ENCODE measurements around the gene GPD2.

GPD2 gene

GRCh38 chr2:156435718-156436496 lies at the start of gene GPD2:
GPD2 (plus strand) TSS chr2:156436379; CDS start chr2:156476106, 39,727 bp downstream.
- no peak for FAIRE-seq

GRCh38 chr2:156394033-156394741 lies 42.0 kb upstream of the GPD2 start:
- FAIRE-seq: no peak

DNA sequence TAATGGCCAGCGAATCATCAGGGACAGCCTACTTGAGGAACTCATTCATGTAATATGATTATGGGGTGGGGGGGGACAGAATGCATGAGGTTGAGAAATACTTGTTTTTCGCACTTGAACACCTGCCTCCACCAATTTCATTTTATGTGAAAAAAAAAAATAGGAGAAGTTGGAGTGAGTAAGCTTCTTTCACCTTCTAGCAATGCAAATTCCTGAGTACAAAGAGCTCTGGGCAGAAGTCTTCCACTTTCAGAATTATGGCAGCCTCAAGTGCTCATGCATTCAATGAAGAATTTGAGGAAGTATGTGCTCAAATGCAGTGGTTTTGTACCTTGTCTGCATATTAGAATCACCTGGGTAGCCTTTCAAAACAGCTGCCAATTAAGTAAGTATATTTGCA lies 40.1 kb upstream of the GPD2 start:
- FAIRE-seq: no peak

- no peak for FAIRE-seq
Measured at GRCh38 chr2:156397229-156397628, 39.0 kb upstream of the GPD2 start.

DNA sequence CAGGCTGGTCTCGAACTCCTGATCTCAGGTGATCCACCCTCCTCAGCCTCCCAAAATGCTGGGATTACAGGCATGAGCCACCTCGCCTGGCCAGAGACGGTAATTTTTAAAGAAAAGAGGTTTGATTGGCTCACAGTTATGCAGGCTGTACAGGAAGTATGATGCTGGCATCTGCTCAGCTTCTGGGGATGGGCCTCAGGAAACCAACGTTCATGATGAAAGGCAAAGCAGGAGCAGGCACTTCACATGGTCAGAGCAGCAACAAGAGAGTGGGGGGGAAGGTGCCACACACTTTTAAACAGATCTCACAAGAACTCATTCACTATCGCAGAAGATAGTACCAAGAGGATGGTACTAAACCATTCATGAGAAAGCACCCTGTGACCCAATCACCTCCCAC lies 38.0 kb upstream of the GPD2 start:
- no peak for FAIRE-seq

DNA sequence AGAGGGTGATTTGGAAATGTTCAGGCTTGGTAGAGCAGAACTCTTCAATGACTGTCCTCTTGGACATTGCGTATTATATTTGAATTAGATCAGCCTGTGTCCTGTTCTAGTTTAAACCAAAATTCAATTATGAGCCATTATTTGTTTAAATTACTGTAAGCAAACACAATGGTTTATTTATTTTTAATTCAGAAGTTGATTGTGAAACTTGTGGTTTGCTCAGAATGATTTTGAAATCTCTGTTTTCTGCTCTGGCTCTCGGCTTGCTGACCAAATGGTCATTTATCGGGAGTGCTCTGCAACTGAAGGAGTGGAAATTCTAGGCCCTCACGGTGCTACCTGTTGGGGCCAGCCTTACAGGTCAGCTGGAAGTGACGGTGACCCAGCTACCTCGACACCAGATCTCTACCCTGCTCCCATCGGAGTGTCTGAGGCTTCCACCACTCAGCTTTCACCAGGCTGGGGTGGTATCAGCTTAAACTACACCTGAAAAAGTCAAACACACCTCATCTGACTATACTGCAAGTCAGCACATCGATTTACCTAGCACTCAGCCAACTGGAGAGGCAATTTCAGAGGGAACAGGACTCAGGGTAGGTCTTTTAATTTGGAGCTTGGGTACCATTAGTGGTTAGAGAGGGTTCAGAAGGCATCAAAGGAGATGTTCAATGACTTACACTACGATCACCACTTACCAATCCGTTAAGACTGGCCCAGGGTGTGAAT lies 36.8 kb upstream of the GPD2 start:
- no peak for FAIRE-seq

DNA sequence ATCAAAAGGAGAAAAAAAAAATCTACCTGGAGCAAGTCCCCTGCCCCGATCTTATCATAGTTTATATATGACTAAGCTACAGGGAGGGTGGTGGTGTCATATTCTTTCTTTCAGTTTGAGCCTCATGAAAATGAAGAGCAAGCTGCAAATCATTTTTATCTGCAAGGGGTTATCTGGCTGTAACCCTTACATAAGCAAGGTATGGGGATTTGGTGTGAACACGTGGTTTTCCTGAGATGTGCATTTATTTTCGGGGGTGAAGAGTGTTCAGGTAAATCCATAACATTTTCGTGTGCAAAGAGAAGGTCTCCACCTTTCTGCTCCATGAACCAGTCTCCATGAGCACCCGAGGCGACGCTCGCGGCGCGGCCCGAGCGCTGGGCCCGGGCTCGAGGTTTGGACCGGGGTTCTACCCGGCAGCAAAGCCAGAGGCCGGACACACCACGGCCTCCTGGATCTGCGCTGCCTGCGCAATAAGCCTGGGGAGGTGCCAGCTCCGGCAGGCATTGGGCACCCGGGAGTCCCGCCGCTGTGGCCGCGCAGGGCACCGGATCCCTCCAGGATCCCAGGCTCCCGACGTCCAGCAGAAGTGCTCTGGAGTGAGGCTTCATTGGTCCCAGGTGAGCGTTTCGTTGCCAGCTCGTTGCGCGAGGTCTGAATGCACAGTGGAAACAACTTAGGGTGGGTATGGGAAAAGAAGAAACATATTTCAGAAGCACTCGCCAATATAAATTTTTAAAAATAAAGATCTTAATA lies 36.1 kb upstream of the GPD2 start:
- FAIRE-seq: no peak

GRCh38 chr2:156400706-156401678 lies 35.2 kb upstream of the GPD2 start:
- FAIRE-seq: peak; percentile 81

- FAIRE-seq: no peak
Measured at GRCh38 chr2:156401861-156402260, 34.3 kb upstream of the GPD2 start.

DNA sequence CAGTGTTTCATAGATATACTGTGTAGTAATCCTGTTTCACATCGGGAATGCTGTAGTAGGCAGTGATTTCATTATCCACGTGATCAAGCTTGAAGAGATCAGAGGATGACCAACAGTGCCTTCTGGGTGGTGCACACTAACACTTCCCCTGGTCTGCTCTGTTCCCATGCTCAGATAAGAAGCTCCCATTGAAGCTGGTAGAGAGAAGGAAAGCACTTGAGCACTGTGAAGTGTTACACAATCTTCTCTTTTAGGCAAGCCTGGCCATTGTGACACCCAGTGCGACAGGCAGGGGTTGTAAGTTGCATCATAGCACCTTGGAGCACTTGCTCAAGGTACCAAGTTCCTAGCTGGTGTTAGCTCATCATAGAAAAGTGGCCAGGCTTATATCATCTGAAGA lies 30.6 kb upstream of the GPD2 start:
- no peak for FAIRE-seq

DNA sequence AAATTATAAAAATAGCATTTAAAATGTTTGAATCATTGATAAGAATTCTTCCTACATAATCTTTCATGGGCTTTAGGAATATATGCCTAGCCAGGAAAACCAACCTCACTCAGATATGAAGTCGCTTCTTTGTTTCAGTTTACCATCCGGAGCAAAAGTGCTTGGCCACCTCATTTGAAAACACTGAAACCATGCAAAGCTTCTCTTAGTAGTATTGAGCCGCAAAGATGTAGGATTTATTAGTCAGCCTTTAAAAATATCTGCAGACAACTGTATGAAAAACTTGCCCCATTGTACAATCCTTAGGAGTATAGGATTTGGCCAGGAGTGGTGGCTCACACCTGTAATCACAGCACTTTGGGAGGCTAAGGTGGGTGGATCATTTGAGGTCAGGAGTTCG lies 24.3 kb upstream of the GPD2 start:
- no peak for FAIRE-seq

- no peak for FAIRE-seq
Measured at GRCh38 chr2:156421851-156422250, 14.3 kb upstream of the GPD2 start.

GRCh38 chr2:156423674-156424282 lies 12.4 kb upstream of the GPD2 start:
- no peak for FAIRE-seq

GRCh38 chr2:156427074-156427473 lies 9.1 kb upstream of the GPD2 start:
- no peak for FAIRE-seq

GRCh38 chr2:156429211-156429610 lies 7.0 kb upstream of the GPD2 start:
- FAIRE-seq: no peak

DNA sequence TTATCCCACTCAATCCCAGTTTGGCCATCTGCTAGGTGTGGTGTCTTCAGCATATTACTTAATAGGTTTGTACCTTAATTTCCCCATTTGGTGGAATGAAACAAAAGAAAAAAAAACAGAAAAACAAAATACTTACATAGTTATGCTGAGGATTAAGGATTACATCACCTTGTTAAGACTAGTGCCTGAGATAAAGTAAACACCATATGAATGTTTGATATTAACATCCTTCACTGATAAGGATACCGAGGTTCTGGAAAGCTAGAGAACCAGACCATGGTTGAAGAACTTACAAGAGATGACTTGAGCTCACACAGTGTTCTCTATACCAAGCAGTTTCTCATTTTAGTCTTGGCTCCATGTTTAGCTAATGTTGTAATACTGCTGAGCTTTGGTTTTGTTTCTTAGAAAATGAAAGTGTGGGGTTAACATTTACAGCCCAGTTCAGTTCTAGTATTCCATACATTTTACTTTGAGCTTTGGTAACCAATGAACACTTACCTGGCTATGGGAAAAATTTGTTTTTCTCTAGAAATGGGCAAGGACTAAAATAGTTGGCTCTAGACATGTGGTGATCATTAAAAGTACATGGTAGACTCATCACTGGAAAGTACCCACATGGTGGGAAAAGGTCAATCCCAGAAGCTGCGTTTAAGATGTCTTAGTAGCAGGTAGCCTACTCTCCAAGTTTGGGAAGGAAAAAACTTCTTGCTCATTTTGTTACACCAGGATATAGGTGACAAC lies 5.8 kb upstream of the GPD2 start:
- FAIRE-seq: no peak

- FAIRE-seq: no peak
Measured at GRCh38 chr2:156430980-156431358, 5.2 kb upstream of the GPD2 start.

DNA sequence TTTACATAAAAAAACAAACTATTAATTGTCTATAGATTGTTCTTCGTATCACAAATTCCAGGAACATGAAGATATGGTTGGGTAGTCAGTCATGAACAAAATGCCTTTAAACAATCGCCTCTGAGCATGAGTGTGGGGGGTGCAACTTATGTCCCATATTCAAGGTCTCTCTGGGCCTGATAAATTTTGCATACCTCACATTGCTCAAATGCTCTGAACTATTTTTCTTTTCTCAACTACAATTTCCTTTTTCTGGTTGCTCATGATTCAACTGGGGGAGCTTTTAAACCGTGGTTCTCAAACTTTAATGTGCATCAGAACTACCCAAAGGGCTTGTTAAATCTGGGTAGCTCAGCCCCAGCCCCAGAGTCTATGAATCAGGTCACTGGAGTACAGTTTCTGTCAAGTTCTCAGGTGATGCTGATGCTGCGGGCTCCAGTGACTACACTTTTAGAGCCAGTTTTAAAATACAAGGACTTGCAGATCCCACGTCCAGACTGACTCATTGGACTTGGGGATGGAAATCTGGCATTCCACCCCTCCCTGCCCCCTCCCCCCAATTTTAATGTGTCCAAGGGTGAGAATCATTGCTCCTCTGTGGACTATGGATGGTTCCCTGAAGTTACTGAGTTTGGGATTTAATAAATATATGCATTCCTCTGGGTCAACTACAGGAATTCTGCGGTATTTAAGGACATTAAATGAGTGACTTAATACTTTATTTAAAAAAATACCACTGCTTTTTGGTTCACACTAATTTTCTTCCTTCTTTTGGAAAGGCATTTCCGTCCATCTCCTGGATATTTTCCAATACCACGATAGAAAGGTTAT lies 1.5 kb upstream of the GPD2 start:
- FAIRE-seq: no peak

DNA sequence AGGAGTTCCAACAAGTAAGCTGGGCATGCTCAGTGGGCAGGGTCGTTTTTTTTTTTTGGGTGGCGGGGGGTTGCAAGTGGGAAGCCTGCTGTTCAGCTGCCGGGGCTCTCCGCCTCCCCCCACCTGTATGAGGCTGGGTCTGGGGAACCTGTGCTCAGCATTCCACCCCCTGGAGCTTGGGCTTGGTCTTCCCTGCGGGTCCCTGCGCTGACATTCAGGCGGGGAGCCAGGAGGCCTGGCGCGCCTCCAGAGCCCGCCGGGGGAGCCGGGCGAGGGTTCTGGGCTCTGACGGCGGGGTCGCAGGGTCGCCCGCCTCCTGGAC lies 822 bp upstream of the GPD2 start:
- FAIRE-seq: no peak
